Lower lobe of right lung (tissue), 2 donors: ENCODE data around the gene TIMP2. TPM values are rescaled to one million over a fixed set of nuclear protein-coding genes. Genes with fewer than 3 reads are reported as not detected.

Source experiments
- ATAC-seq, 2 donors: fragments of 200-7000 bp; cut with Tn5 transposase; one replicate each; pipeline ENCODE4 v1.9.1; 2020 to 2022; ENCODE audit warnings: mild to moderate bottlenecking in 2 of 2, moderate library complexity in 2 of 2
- DNase-seq: peaks from one replicate; pipeline ENCODE4 v3.0.0-alpha.2; 2020
- H3K27ac ChIP-seq: fragments of 200-600 bp; one replicate; pipeline ENCODE4 v1.8.0; 2022
- H3K27me3 ChIP-seq: fragments of 200-600 bp; one replicate; pipeline ENCODE4 v1.8.0; 2022; ENCODE audit warnings: low read depth
- H3K36me3 ChIP-seq: fragments of 200-600 bp; one replicate; pipeline ENCODE4 v1.8.0; 2022; ENCODE audit warnings: mild to moderate bottlenecking
- H3K4me1 ChIP-seq: fragments of 200-600 bp; one replicate; pipeline ENCODE4 v1.8.0; 2022
- H3K4me3 ChIP-seq: fragments of 200-600 bp; one replicate; pipeline ENCODE4 v1.8.0; 2022; ENCODE audit warnings: mild to moderate bottlenecking
- H3K9me3 ChIP-seq: fragments of 200-600 bp; one replicate; pipeline ENCODE4 v1.8.0; 2022
- intact Hi-C: fragments of 100-400 bp; cut with DNase I; formaldehyde crosslinking; loops from one replicate; pipeline ENCODE4 v1.11.0; 2022
- total RNA-seq: library from RNA; stranded (reverse); fragmentation: NEBNext Ultra II Directional; extraction: Animal tissue kit (Norgen Biotek cat#: 25700); gene quantifications from one replicate; pipeline ENCODE4 v1.2.1, GENCODE V29; 2021
- TF ChIP-seq, protein P1 (sequence below): fragments of 200-600 bp; IDR thresholded peaks from one replicate; pipeline ENCODE4 v1.8.0; 2022; ENCODE audit warnings: antibody characterized with exemption, mild to moderate bottlenecking
- donor health status: DM: no; HTN: yes; CAD: no; lungs with severe emphysema.

TIMP2 gene
- total RNA-seq, 1 donor from 2014 or later, result 260 TPM

DNA sequence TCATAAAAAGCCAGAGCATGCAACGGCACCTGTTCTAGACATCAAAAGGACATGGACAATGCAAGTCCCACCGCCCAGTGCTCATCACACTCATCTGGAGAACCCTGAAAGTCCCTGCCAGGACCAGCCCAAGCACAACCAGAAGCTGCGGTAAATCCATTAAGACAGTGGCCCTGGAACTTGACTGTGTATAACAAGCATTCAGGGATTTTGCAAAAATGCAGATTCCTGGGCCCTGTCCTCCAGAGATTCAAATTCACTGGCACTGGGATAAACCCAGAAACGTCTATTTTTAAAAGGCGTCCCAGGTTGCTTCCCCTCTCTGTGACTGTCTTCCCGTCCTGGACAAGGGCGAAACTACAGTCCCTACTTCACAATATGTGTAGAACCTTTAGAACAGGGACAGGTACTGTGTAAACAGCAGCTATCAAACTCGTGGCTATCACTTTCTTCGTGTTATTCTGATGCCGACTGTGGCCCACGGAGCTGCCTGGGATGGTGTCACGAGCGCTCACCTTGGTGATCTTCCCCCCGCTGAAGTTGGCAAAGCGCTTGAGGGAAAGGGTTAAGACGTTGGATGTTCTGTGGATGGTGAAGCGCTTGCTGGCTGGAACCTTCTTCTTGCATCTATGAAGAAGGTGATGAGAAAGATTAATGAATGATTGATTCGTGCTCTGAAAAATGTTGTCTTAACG is 106.9 kb downstream of the TIMP2 start:
- H3K4me1 ChIP-seq, result peaks cover 20% of the 10 kb centered on the region
- TF ChIP-seq, protein P1, sequence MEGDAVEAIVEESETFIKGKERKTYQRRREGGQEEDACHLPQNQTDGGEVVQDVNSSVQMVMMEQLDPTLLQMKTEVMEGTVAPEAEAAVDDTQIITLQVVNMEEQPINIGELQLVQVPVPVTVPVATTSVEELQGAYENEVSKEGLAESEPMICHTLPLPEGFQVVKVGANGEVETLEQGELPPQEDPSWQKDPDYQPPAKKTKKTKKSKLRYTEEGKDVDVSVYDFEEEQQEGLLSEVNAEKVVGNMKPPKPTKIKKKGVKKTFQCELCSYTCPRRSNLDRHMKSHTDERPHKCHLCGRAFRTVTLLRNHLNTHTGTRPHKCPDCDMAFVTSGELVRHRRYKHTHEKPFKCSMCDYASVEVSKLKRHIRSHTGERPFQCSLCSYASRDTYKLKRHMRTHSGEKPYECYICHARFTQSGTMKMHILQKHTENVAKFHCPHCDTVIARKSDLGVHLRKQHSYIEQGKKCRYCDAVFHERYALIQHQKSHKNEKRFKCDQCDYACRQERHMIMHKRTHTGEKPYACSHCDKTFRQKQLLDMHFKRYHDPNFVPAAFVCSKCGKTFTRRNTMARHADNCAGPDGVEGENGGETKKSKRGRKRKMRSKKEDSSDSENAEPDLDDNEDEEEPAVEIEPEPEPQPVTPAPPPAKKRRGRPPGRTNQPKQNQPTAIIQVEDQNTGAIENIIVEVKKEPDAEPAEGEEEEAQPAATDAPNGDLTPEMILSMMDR, result no peak
- DNase-seq (no peak), ATAC-seq (no peak)
- intact Hi-C loops, result no loop called here
- no peaks in the 10 kb centered on the region for H3K9me3 ChIP-seq
- no peak overlapping the region for H3K4me3 ChIP-seq
- H3K27ac ChIP-seq, result no peak overlapping the region
- peaks cover 100% of the 10 kb centered on the region for H3K36me3 ChIP-seq
- H3K27me3 ChIP-seq, result no peaks in the 10 kb centered on the region

DNA sequence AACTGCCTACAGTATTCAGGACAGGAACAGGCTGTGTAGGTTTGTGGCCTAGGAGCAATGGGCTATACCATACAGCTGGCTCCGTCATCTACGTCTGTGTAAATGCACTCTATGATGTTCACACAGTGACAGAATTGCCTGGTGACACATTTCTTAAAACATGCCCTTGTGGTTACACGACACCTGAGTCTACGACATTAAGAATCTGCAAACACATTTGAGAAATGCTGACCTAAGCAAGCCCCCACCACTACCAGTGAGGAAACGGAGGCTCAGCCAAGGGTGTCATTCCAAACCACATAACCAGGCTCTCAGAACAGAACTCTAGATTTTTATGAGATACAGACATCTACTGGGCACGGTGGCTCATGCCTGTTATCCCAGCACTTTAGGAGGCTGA is 108.1 kb downstream of the TIMP2 start:
- intact Hi-C loops, result no loop called here
- Histone ChIP-seq H3K4me3 (no peak overlapping the region), H3K27me3 (no peaks in the 10 kb centered on the region), H3K4me1 (peaks cover 20% of the 10 kb centered on the region), H3K36me3 (peaks cover 100% of the 10 kb centered on the region), H3K27ac (no peak overlapping the region), H3K9me3 (no peaks in the 10 kb centered on the region)
- peak; percentile 37 to 50 for ATAC-seq
- DNase-seq, result no peak
- TF ChIP-seq, protein P1, result no peak

DNA sequence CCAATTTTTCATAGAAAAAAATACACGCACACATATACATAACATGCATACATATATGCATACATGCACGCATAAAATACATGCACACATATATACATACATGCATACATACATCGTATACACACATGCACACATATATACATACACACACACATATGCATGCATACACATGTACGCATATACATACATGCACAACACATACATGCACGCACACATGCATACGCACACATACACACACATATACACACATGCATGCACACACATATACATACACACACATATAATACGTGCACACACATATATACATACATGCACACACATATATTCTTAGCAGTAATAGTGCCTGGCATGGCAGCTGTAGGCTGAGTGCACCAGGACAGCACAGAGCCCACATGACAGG is 109.5 kb downstream of the TIMP2 start:
- Histone ChIP-seq H3K4me3 (no peak overlapping the region), H3K27ac (no peak overlapping the region), H3K9me3 (no peaks in the 10 kb centered on the region), H3K27me3 (no peaks in the 10 kb centered on the region), H3K36me3 (peaks cover 100% of the 10 kb centered on the region), H3K4me1 (peaks cover 20% of the 10 kb centered on the region)
- TF ChIP-seq, protein P1, result no peak
- DNase-seq, result no peak
- ATAC-seq, result no peak
- intact Hi-C loops, result no loop called here

DNA sequence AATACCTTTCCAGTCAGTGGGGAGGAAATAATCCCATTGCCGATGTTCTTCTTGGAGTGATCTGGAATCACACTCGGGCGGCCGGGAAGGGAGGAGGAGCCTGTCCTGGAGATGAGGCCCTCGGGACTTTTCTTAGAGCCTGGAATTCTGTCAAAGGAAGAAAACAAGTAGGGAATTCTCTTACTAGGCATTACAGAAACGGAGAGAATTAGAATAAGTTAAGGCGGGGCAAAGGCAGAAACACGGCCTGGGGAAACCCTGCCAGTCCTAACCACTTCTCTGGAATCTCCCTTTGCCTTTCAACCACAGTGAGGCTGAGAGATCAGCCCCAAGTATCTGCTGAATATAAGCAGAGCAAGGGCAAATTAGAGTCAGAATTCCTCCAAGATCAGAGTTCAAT is 112.3 kb downstream of the TIMP2 start:
- peak; percentile 24 for DNase-seq
- intact Hi-C loops, result no loop called here

DNA sequence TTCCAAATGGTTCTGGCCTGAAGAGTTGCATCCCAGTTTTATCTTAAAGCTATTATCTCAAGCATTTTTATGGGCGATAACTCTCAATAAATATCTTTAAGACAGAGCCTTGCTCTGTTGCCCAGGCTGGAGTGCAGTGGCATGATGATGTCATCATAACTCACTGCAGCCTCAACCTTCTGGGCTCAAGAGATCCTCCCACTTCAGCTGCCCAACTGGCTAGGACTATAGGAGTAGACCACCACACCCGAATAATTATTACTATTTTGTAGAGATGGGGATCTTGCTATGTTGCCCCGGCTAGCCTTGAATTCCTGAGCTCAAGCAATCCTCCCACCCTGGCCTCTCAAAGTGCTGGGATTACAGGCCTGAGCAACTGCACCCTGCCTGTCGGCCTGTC is 117.0 kb downstream of the TIMP2 start:
- H3K27me3 ChIP-seq, result no peaks in the 10 kb centered on the region
- H3K27ac ChIP-seq, result no peak overlapping the region
- peaks cover 97% of the 10 kb centered on the region for H3K36me3 ChIP-seq
- intact Hi-C loops, result no loop called here
- peaks cover 13% of the 10 kb centered on the region for H3K4me1 ChIP-seq
- no peak for DNase-seq
- no peaks in the 10 kb centered on the region for H3K9me3 ChIP-seq
- ATAC-seq, result no peak
- H3K4me3 ChIP-seq, result no peak overlapping the region
- TF ChIP-seq, protein P1, result no peak

More for the DNA sequence above, 112.3 kb downstream of the TIMP2 start:
- Histone ChIP-seq H3K4me1 (peaks cover 2% of the 10 kb centered on the region), H3K4me3 (no peak overlapping the region), H3K27ac (no peak overlapping the region), H3K9me3 (no peaks in the 10 kb centered on the region), H3K36me3 (peaks cover 100% of the 10 kb centered on the region), H3K27me3 (no peaks in the 10 kb centered on the region)
- no peak for ATAC-seq
- TF ChIP-seq, protein P1, result no peak
